ENCODE data around the gene ASCL2. TPM values are rescaled to one million over a fixed set of nuclear protein-coding genes. Genes with fewer than 3 reads are reported as not detected.

Gene ASCL2
- total and polyA plus RNA-seq, 2 donors from 2014 or later, result 1.2 to 5.0 TPM

- Histone ChIP-seq H3K9me3 (ENCODE audit: control insufficient read depth in 2 of 3, insufficient read depth in 1 of 3, low read length in 3 of 3) (peaks cover 0 to 7% (median 3%) of the 10 kb centered on the region in 3 donors), H3K36me3 (ENCODE audit: control insufficient read depth in 2 of 3, insufficient read depth in 3 of 3, low read length in 3 of 3) (no peaks in the 10 kb centered on the region), H3K27me3 (ENCODE audit: control insufficient read depth, insufficient read depth, low read length) (no peaks in the 10 kb centered on the region), H3K9ac (ENCODE audit: low read length in 3 of 3) (no peak overlapping the region), H3K4me1 (ENCODE audit: control insufficient read depth in 2 of 3, insufficient read depth in 2 of 3, low read depth in 1 of 3, low read length in 3 of 3) (no peaks in the 10 kb centered on the region), H3K27ac (ENCODE audit: low read depth in 2 of 2, low read length in 2 of 2) (no peak overlapping the region), H3K4me3 (ENCODE audit: low read length in 3 of 3) (no peak overlapping the region)
- DNase-seq, result no peak
- no peak for FAIRE-seq
- intact Hi-C loops (cut with DNase I), result no loop called here
- TF ChIP-seq CTCF (IDR thresholded peaks at IDR 0.05; ENCODE audit: borderline replicate concordance, extremely low read depth, insufficient read depth), result no peak
These were observed 40.6 kb downstream of the ASCL2 start for GRCh38 chr11:2229713-2230297.

GRCh38 chr11:2224254-2224653 lies 46.1 kb downstream of the ASCL2 start:
- no peak for TF ChIP-seq CTCF (IDR thresholded peaks at IDR 0.05; ENCODE audit: borderline replicate concordance, extremely low read depth, insufficient read depth)
- no peaks in the 10 kb centered on the region for H3K4me1 ChIP-seq (ENCODE audit: control insufficient read depth in 2 of 3, insufficient read depth in 2 of 3, low read depth in 1 of 3, low read length in 3 of 3)
- intact Hi-C loops (cut with DNase I), result no loop called here
- H3K36me3 ChIP-seq (ENCODE audit: control insufficient read depth in 2 of 3, insufficient read depth in 3 of 3, low read length in 3 of 3), result no peaks in the 10 kb centered on the region
- H3K9ac ChIP-seq (ENCODE audit: low read length in 3 of 3), result no peak overlapping the region
- DNase-seq (no peak), FAIRE-seq (no peak)
- H3K27ac ChIP-seq (ENCODE audit: low read depth in 2 of 2, low read length in 2 of 2), result no peak overlapping the region
- no peak overlapping the region for H3K4me3 ChIP-seq (ENCODE audit: low read length in 3 of 3)
- peaks cover 0 to 7% (median 0%) of the 10 kb centered on the region in 3 donors for H3K9me3 ChIP-seq (ENCODE audit: control insufficient read depth in 2 of 3, insufficient read depth in 1 of 3, low read length in 3 of 3)
- no peaks in the 10 kb centered on the region for H3K27me3 ChIP-seq (ENCODE audit: control insufficient read depth, insufficient read depth, low read length)

GRCh38 chr11:2223153-2223794 lies 47.1 kb downstream of the ASCL2 start:
- no peak overlapping the region for H3K27ac ChIP-seq (ENCODE audit: low read depth in 2 of 2, low read length in 2 of 2)
- H3K4me3 ChIP-seq (ENCODE audit: low read length in 3 of 3), result no peak overlapping the region
- H3K4me1 ChIP-seq (ENCODE audit: control insufficient read depth in 2 of 3, insufficient read depth in 2 of 3, low read depth in 1 of 3, low read length in 3 of 3), result no peaks in the 10 kb centered on the region
- H3K27me3 ChIP-seq (ENCODE audit: control insufficient read depth, insufficient read depth, low read length), result no peaks in the 10 kb centered on the region
- H3K36me3 ChIP-seq (ENCODE audit: control insufficient read depth in 2 of 3, insufficient read depth in 3 of 3, low read length in 3 of 3), result no peaks in the 10 kb centered on the region
- peaks cover 0 to 7% (median 0%) of the 10 kb centered on the region in 3 donors for H3K9me3 ChIP-seq (ENCODE audit: control insufficient read depth in 2 of 3, insufficient read depth in 1 of 3, low read length in 3 of 3)
- intact Hi-C loops (cut with DNase I), result no loop called here
- TF ChIP-seq CTCF (IDR thresholded peaks at IDR 0.05; ENCODE audit: borderline replicate concordance, extremely low read depth, insufficient read depth), result no peak
- DNase-seq (no peak), FAIRE-seq (no peak)
- H3K9ac ChIP-seq (ENCODE audit: low read length in 3 of 3), result no peak overlapping the region
